ENCODE measurements around the gene MBOAT1.

DNA sequence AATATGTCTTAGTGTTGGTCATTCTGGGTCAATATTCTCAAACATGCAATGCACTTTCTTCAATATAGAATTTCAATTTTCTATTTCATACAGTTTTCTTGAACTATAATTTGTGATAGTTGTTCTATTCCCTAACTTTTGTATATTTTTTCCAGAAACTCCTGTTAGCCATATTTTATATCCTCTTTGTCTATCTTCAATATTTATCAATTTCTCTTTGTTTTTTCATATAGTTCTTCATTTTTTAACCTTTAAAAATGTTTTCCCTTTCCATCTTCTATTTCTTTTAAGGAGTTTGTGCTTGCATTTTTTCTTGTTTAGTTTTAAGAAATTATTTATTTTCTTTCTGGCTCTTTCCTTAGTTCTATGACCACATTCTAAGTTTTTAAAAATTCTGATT lies 42.0 kb upstream of the MBOAT1 start:
- TF ChIP-seq CTCF (IDR thresholded peaks at IDR 0.05; ENCODE audit: insufficient read depth, low read length), result no peak
- no peak for TF ChIP-seq GABPA (IDR thresholded peaks at IDR 0.05; ENCODE audit: low read depth)

All from HL-60 (cell line).